ENCODE measurements around the gene MYH9.

DNA sequence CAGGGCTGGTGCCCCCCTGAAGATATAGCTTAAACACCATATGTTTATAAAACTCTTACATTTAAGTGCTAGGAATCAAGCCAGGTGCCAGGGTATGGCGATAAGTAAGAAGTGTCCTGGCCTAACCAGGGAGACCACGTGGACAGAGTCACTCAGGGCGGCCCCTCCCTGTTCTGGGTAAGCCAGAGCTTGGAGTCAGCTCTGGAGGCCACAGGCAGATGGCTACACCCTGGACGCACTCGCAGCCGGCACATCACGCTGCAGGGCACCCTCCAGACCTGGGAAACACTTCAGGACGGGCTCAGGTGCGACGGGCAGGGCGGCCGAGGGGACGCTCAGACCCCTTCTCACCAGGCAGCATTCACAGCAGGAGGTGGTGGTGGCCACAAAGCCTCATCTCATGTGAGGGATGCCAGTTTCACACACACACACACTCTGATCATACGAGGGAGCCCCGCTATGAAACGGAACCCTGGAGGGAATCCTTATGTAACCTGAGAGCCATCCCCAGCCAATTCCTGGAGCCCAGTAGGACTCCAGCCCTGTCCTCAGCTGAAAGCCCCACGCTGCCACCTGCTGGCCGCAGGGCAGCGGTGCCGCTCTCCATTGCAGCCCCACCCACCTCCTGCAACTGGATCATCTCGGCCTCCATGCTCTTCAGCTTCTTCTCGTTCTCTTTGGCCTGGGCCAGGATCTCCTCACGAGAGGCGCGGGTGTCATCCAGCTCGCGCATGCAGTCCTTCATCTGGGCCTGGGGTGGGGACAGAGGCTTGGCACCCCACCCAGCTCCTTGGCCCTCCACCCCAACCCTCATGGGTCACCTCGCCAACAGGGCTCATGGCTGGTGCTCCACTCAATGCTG is 101.4 kb downstream of the MYH9 start:
- TF ChIP-seq, protein P1, sequence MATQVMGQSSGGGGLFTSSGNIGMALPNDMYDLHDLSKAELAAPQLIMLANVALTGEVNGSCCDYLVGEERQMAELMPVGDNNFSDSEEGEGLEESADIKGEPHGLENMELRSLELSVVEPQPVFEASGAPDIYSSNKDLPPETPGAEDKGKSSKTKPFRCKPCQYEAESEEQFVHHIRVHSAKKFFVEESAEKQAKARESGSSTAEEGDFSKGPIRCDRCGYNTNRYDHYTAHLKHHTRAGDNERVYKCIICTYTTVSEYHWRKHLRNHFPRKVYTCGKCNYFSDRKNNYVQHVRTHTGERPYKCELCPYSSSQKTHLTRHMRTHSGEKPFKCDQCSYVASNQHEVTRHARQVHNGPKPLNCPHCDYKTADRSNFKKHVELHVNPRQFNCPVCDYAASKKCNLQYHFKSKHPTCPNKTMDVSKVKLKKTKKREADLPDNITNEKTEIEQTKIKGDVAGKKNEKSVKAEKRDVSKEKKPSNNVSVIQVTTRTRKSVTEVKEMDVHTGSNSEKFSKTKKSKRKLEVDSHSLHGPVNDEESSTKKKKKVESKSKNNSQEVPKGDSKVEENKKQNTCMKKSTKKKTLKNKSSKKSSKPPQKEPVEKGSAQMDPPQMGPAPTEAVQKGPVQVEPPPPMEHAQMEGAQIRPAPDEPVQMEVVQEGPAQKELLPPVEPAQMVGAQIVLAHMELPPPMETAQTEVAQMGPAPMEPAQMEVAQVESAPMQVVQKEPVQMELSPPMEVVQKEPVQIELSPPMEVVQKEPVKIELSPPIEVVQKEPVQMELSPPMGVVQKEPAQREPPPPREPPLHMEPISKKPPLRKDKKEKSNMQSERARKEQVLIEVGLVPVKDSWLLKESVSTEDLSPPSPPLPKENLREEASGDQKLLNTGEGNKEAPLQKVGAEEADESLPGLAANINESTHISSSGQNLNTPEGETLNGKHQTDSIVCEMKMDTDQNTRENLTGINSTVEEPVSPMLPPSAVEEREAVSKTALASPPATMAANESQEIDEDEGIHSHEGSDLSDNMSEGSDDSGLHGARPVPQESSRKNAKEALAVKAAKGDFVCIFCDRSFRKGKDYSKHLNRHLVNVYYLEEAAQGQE (IDR thresholded peaks at IDR 0.05; ENCODE audit: low read depth, low read length), result no peak
- TF ChIP-seq, protein P2, sequence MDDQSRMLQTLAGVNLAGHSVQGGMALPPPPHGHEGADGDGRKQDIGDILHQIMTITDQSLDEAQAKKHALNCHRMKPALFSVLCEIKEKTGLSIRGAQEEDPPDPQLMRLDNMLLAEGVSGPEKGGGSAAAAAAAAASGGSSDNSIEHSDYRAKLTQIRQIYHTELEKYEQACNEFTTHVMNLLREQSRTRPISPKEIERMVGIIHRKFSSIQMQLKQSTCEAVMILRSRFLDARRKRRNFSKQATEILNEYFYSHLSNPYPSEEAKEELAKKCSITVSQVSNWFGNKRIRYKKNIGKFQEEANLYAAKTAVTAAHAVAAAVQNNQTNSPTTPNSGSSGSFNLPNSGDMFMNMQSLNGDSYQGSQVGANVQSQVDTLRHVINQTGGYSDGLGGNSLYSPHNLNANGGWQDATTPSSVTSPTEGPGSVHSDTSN (IDR thresholded peaks at IDR 0.05), result no peak
- TF ChIP-seq, protein P3, sequence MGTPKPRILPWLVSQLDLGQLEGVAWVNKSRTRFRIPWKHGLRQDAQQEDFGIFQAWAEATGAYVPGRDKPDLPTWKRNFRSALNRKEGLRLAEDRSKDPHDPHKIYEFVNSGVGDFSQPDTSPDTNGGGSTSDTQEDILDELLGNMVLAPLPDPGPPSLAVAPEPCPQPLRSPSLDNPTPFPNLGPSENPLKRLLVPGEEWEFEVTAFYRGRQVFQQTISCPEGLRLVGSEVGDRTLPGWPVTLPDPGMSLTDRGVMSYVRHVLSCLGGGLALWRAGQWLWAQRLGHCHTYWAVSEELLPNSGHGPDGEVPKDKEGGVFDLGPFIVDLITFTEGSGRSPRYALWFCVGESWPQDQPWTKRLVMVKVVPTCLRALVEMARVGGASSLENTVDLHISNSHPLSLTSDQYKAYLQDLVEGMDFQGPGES (IDR thresholded peaks at IDR 0.05; ENCODE audit: low read depth, low read length), result no peak
- no peak for TF ChIP-seq ELF1 (IDR thresholded peaks at IDR 0.05)
- TF ChIP-seq RXRA (IDR thresholded peaks at IDR 0.05; ENCODE audit: borderline replicate concordance, low read depth), result no peak
- no peak for TF ChIP-seq EP300 (IDR thresholded peaks at IDR 0.05; ENCODE audit: borderline replicate concordance in 1 of 2, low read depth in 1 of 2, low read length in 1 of 2)
- TF ChIP-seq, protein P4, sequence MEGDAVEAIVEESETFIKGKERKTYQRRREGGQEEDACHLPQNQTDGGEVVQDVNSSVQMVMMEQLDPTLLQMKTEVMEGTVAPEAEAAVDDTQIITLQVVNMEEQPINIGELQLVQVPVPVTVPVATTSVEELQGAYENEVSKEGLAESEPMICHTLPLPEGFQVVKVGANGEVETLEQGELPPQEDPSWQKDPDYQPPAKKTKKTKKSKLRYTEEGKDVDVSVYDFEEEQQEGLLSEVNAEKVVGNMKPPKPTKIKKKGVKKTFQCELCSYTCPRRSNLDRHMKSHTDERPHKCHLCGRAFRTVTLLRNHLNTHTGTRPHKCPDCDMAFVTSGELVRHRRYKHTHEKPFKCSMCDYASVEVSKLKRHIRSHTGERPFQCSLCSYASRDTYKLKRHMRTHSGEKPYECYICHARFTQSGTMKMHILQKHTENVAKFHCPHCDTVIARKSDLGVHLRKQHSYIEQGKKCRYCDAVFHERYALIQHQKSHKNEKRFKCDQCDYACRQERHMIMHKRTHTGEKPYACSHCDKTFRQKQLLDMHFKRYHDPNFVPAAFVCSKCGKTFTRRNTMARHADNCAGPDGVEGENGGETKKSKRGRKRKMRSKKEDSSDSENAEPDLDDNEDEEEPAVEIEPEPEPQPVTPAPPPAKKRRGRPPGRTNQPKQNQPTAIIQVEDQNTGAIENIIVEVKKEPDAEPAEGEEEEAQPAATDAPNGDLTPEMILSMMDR (IDR thresholded peaks at IDR 0.05), result peak; percentile 90

All from SK-N-SH (cell line).